H1 (cell line): ENCODE data around the gene TXLNB. TPM values are rescaled to one million over a fixed set of nuclear protein-coding genes. Genes with fewer than 3 reads are reported as not detected.

ENCODE experiments used
- CTCF ChIA-PET: fragments of 300-600 bp; sonication (Branson Sonifier 250); formaldehyde crosslinking; loops from one replicate; lab custom pipeline; 2021; ENCODE audit not compliant: partially characterized antibody; lab: Charles Lee
- POLR2A ChIA-PET: fragments of 300-600 bp; sonication (Branson Sonifier 250); formaldehyde crosslinking; loops from one replicate; lab custom pipeline; 2021; ENCODE audit warnings: inconsistent platforms; ENCODE audit not compliant: partially characterized antibody; lab: Charles Lee
- DNase-seq, 2 experiments: peaks; one replicate each; pipeline versions ENCODE4 v3.0.0 to v3.0.0-alpha.2; 2010 to 2022; ENCODE audit warnings: low spot score in 2 of 2, low read depth in 1 of 2, mixed read lengths in 1 of 2
- FAIRE-seq: peaks from 2 replicates; lab custom pipeline; 2011; peaks lifted over from hg19 to GRCh38; lab: Jason Lieb, UNC
- H2AFZ ChIP-seq: 2 replicates; pipeline ENCODE4 v1.8.1; 2012; ENCODE audit warnings: low read length, inconsistent platforms
- H2AK5ac ChIP-seq: 2 replicates; pipeline ENCODE4 v1.6.1; 2013; ENCODE audit warnings: low read depth, low read length
- H2BK120ac ChIP-seq: replicated peaks from 2 replicates; pipeline ENCODE3; 2013; ENCODE audit warnings: low read depth, low read length, inconsistent platforms
- H2BK12ac ChIP-seq: 2 replicates; pipeline ENCODE4 v1.6.1; 2013; ENCODE audit warnings: low read depth, low read length
- H2BK15ac ChIP-seq: 2 replicates; pipeline ENCODE4 v1.6.1; 2013; ENCODE audit warnings: low read length
- H2BK20ac ChIP-seq: 2 replicates; pipeline ENCODE4 v1.6.1; 2013; ENCODE audit warnings: low read length
- H2BK5ac ChIP-seq: 2 replicates; pipeline ENCODE4 v1.6.1; 2013; ENCODE audit warnings: low read depth, low read length
- H3K14ac ChIP-seq: 2 replicates; pipeline ENCODE4 v1.6.1; 2013; ENCODE audit warnings: inconsistent platforms; ENCODE audit not compliant: insufficient read length
- H3K18ac ChIP-seq: 2 replicates; pipeline ENCODE4 v1.6.1; 2013; ENCODE audit warnings: low read length; ENCODE audit errors: extremely low read depth
- H3K23ac ChIP-seq: 2 replicates; pipeline ENCODE4 v1.6.1; 2013; ENCODE audit warnings: inconsistent platforms; ENCODE audit not compliant: insufficient read length
- H3K23me2 ChIP-seq: 2 replicates; pipeline ENCODE4 v1.6.1; 2013; ENCODE audit warnings: low read depth, low read length
- H3K27ac ChIP-seq: 2 replicates; pipeline ENCODE4 v1.6.1; 2011; ENCODE audit warnings: low read depth, low read length, inconsistent platforms
- H3K27me3 ChIP-seq, 4 experiments: replicated peaks in 1 of 4; 1 replicate in 1 of 4; 2 replicates in 3 of 4; pipeline versions ENCODE4 v1.6.1 to v1.8.1; 2011 to 2013; ENCODE audit warnings: low read length in 3 of 4, mild to moderate bottlenecking in 3 of 4, inconsistent platforms in 2 of 4, mixed read lengths in 2 of 4, moderate library complexity in 1 of 4; ENCODE audit not compliant: control insufficient read depth in 3 of 4, insufficient read depth in 3 of 4; ENCODE audit errors: extremely low read depth in 1 of 4
- H3K36me3 ChIP-seq, 4 experiments: 2 replicates each; pipeline versions ENCODE4 v1.6.1 to v1.8.1; 2011 to 2013; ENCODE audit warnings: mild to moderate bottlenecking in 4 of 4, low read length in 3 of 4, moderate library complexity in 2 of 4, control low read depth in 1 of 4, inconsistent platforms in 1 of 4; ENCODE audit not compliant: insufficient read depth in 4 of 4, control insufficient read depth in 2 of 4
- H3K4ac ChIP-seq: replicated peaks from 2 replicates; pipeline ENCODE3; 2013; ENCODE audit warnings: low read length, low read depth, mixed read lengths, inconsistent platforms; ENCODE audit not compliant: insufficient read length
- H3K4me1 ChIP-seq, 4 experiments: replicated peaks in 1 of 4; 1 replicate in 1 of 4; 2 replicates in 3 of 4; pipeline versions ENCODE4 v1.6.1 to v1.8.1; 2011 to 2013; ENCODE audit warnings: low read length in 3 of 4, inconsistent platforms in 2 of 4, mixed read lengths in 1 of 4; ENCODE audit not compliant: insufficient read depth in 4 of 4, control insufficient read depth in 3 of 4
- H3K4me2 ChIP-seq, 2 experiments: 2 replicates each; pipeline versions ENCODE4 v1.6.1 to v1.8.1; 2011 to 2013; ENCODE audit warnings: low read depth in 2 of 2, low read length in 2 of 2, control low read depth in 1 of 2, inconsistent platforms in 1 of 2, mild to moderate bottlenecking in 1 of 2; ENCODE audit not compliant: insufficient read depth in 1 of 2
- H3K4me3 ChIP-seq, 4 experiments: fragments of 200-600, 300-600 bp in 1 of 4; sonication (generic), shearing (Covaris generic), sonication (Bioruptor Twin) in 1 of 4; 2 replicates each; pipeline versions ENCODE4 v1.5.1 to v1.8.1; 2011 to 2016; ENCODE audit warnings: low read length in 4 of 4, low read depth in 3 of 4, control low read depth in 2 of 4, inconsistent platforms in 2 of 4, mild to moderate bottlenecking in 2 of 4, mixed read lengths in 1 of 4, moderate library complexity in 1 of 4; ENCODE audit not compliant: insufficient read depth in 2 of 4; ENCODE audit errors: extremely low read depth in 1 of 4
- H3K56ac ChIP-seq: replicated peaks from 2 replicates; pipeline ENCODE3; 2013; ENCODE audit warnings: low read depth, mild to moderate bottlenecking, mixed read lengths, low read length, inconsistent platforms; ENCODE audit not compliant: insufficient read length
- H3K79me1 ChIP-seq: 2 replicates; pipeline ENCODE4 v1.6.1; 2013; ENCODE audit warnings: low read depth, low read length, control low read depth
- H3K79me2 ChIP-seq, 2 experiments: 2 replicates each; pipeline versions ENCODE4 v1.6.1 to v1.8.1; 2012 to 2013; ENCODE audit warnings: low read length in 2 of 2, mild to moderate bottlenecking in 2 of 2, inconsistent platforms in 1 of 2; ENCODE audit not compliant: insufficient read depth in 2 of 2, control insufficient read depth in 1 of 2
- H3K9ac ChIP-seq, 4 experiments: replicated peaks in 1 of 4; 1 replicate in 1 of 4; 2 replicates in 3 of 4; pipeline versions ENCODE4 v1.6.1 to v1.8.1; 2011 to 2013; ENCODE audit warnings: low read depth in 3 of 4, low read length in 3 of 4, control low read depth in 2 of 4, mild to moderate bottlenecking in 2 of 4, moderate library complexity in 2 of 4, inconsistent platforms in 1 of 4; ENCODE audit errors: extremely low read depth in 1 of 4
- H3K9me3 ChIP-seq, 2 experiments: 2 replicates each; pipeline versions ENCODE4 v1.6.1 to v1.8.1; 2012 to 2013; ENCODE audit warnings: mild to moderate bottlenecking in 2 of 2, moderate library complexity in 2 of 2, control low read depth in 1 of 2, inconsistent platforms in 1 of 2, low read depth in 1 of 2, low read length in 1 of 2, mixed read lengths in 1 of 2; ENCODE audit not compliant: insufficient read depth in 2 of 2
- H4K20me1 ChIP-seq, 2 experiments: replicated peaks in 1 of 2; 2 replicates each; pipeline versions ENCODE3 to v1.8.1; 2011 to 2013; ENCODE audit warnings: inconsistent platforms in 2 of 2, low read length in 2 of 2, mild to moderate bottlenecking in 1 of 2; ENCODE audit not compliant: insufficient read depth in 2 of 2, control insufficient read depth in 1 of 2
- H4K5ac ChIP-seq: 2 replicates; pipeline ENCODE4 v1.6.1; 2013; ENCODE audit warnings: low read length, low read depth, mixed read lengths, inconsistent platforms; ENCODE audit not compliant: insufficient read length
- H4K8ac ChIP-seq: 2 replicates; pipeline ENCODE4 v1.8.0; 2013; ENCODE audit warnings: mild to moderate bottlenecking, moderate library complexity, low read length, inconsistent platforms; ENCODE audit not compliant: insufficient read depth; ENCODE audit errors: extremely low read depth
- H4K91ac ChIP-seq: replicated peaks from 2 replicates; pipeline ENCODE3; 2013; ENCODE audit warnings: low read length, mixed read lengths, inconsistent platforms; ENCODE audit not compliant: insufficient read length
- BCL11A ChIP-seq, 2 experiments: IDR thresholded peaks; one replicate each; pipeline ENCODE4 v1.6.1; 2011; ENCODE audit warnings: low read depth in 2 of 2, low read length in 2 of 2, mild to moderate bottlenecking in 2 of 2
- CBX5 ChIP-seq: fragments of 300-800, 300-1000 bp; sonication (generic); IDR thresholded peaks from 2 replicates; pipeline ENCODE4 v1.7.1; 2016; ENCODE audit warnings: antibody characterized with exemption, low read length, low read depth
- CREB1 ChIP-seq: IDR thresholded peaks from 2 replicates; pipeline ENCODE4 v1.6.1; 2012; ENCODE audit warnings: inconsistent platforms
- CTBP2 ChIP-seq: IDR thresholded peaks from 2 replicates; pipeline ENCODE4 v1.7.0; 2011; ENCODE audit warnings: borderline replicate concordance, mild to moderate bottlenecking, moderate library complexity, mixed read lengths, low read length; ENCODE audit not compliant: insufficient read depth, insufficient read length
- FOSL1 ChIP-seq: IDR thresholded peaks from 2 replicates; pipeline ENCODE4 v1.6.1; 2011; ENCODE audit warnings: mild to moderate bottlenecking, low read depth, low read length, moderate library complexity; ENCODE audit not compliant: insufficient read depth
- JUN ChIP-seq: IDR thresholded peaks from 2 replicates; pipeline ENCODE4 v1.6.1; 2011; ENCODE audit warnings: low read depth, mild to moderate bottlenecking, improper control_type of control experiment, low read length
- JUND ChIP-seq: IDR thresholded peaks from 2 replicates; pipeline ENCODE4 v1.6.1; 2011; ENCODE audit warnings: mild to moderate bottlenecking, improper control_type of control experiment, low read length
- KDM4A ChIP-seq: IDR thresholded peaks from one replicate; pipeline ENCODE4 v1.7.1; 2012; ENCODE audit warnings: low read depth, mild to moderate bottlenecking, moderate library complexity, low read length, inconsistent platforms; ENCODE audit not compliant: severe bottlenecking
- PHF8 ChIP-seq: fragments of 200-600 bp; sonication (generic); conservative IDR thresholded peaks from 2 replicates; pipeline ENCODE4 v1.7.1; 2012; ENCODE audit warnings: low read depth, mild to moderate bottlenecking, inconsistent platforms, low read length, moderate library complexity
- POLR2AphosphoS5 ChIP-seq: IDR thresholded peaks from 2 replicates; pipeline ENCODE4 v1.6.1; 2011; ENCODE audit warnings: low read depth, low read length
- RFX5 ChIP-seq: IDR thresholded peaks from 2 replicates; pipeline ENCODE4 v1.6.1; 2011; ENCODE audit warnings: low read depth, low read length, improper control_type of control experiment, borderline replicate concordance
- SIRT6 ChIP-seq: IDR thresholded peaks from one replicate; pipeline ENCODE4 v1.7.1; 2012; ENCODE audit warnings: low read length, inconsistent platforms
- SP1 ChIP-seq: IDR thresholded peaks from 2 replicates; pipeline ENCODE4 v1.6.1; 2011; ENCODE audit warnings: low read depth, low read length
- TAF1 ChIP-seq: IDR thresholded peaks from 2 replicates; pipeline ENCODE4 v1.6.1; 2011; ENCODE audit warnings: mild to moderate bottlenecking, low read depth, low read length
- TBP ChIP-seq: IDR thresholded peaks from 2 replicates; pipeline ENCODE4 v1.6.1; 2011; ENCODE audit warnings: low read depth, low read length, improper control_type of control experiment
- WGBS, 2 experiments: shearing (Covaris generic) in 1 of 2; methylation state at CpG; one replicate each; pipeline versions ENCODE4 v1.1.6 to v1.1.7; 2013 to 2015; ENCODE audit warnings: low lambda C conversion rate in 2 of 2, mixed read lengths in 2 of 2, inconsistent platforms in 1 of 2, low coverage in 1 of 2, missing lambda C conversion rate in 1 of 2; ENCODE audit not compliant: insufficient replicate concordance in 2 of 2, insufficient coverage in 1 of 2, insufficient read length in 1 of 2; ENCODE audit errors: extremely low coverage in 1 of 2, missing lambda C conversion rate in 1 of 2; 5-methylcytosine and 5-hydroxymethylcytosine counted together
- polyA plus RNA-seq, 7 experiments: library from polyadenylated mRNA; depleted of rRNA in 3 of 7; stranded (reverse) in 5 of 7; unstranded in 2 of 7; fragments of >200 nt in 5 of 7; fragments of 200-250 nt in 2 of 7; gene quantifications; 1 replicate in 5 of 7; 2 replicates in 1 of 7; 4 replicates in 1 of 7; pipeline versions ENCODE4 v1.2.1 to v1.2.3, GENCODE V29; 2011 to 2013; ENCODE audit warnings: missing spikeins in 2 of 7, mixed read lengths in 2 of 7
- total RNA-seq: library from RNA; stranded (reverse); fragmentation: NEBNext Ultra II Directional; extraction: Animal tissue kit (Norgen Biotek cat#: 25700); gene quantifications from 2 replicates; pipeline ENCODE4 v1.2.1, GENCODE V29; 2021
- TF ChIP-seq, protein P1 (sequence below): IDR thresholded peaks from 2 replicates; pipeline ENCODE4 v1.6.1; 2012; ENCODE audit warnings: inconsistent platforms

The TXLNB gene
- total and polyA plus RNA-seq, 2 of the 8 experiments (the other 6 are each of a cell fraction or from before 2014, with no cell fraction given), result 0.05 to 0.17 TPM

GRCh38 chr6:139320081-139320480, 28.3 kb upstream of the TXLNB start:
- H3K23me2 ChIP-seq, result 0 out of 2 replicates have a peak, but pooled peaks cover 2% of the 10 kb centered on the region
- H3K27me3 ChIP-seq, result no peaks in the 10 kb centered on the region
- CTCF ChIA-PET, result no interaction called here
- H3K36me3 ChIP-seq, result no peaks in the 10 kb centered on the region
- no peak overlapping the region for H2BK12ac ChIP-seq
- H3K4me3 ChIP-seq, result no peak overlapping the region
- H2BK20ac ChIP-seq, result no peak overlapping the region
- no peak overlapping the region for H3K23ac ChIP-seq
- no peak overlapping the region for H4K5ac ChIP-seq
- WGBS, 2 experiments, result 87% methylated on average over 2 of the region's 2 CpGs; no CpG with 5 or more reads in 1 of the 2 experiments
- no peak for DNase-seq
- no peaks in the 10 kb centered on the region for H3K79me2 ChIP-seq
- POLR2A ChIA-PET, result no interaction called here
- no peak overlapping the region for H3K18ac ChIP-seq
- H3K56ac ChIP-seq, result no peak overlapping the region
- no peak overlapping the region for H2BK120ac ChIP-seq
- H2AFZ ChIP-seq, result no peak overlapping the region
- H4K8ac ChIP-seq, result no peak overlapping the region
- no peak overlapping the region for H4K91ac ChIP-seq
- no peak overlapping the region for H3K4me2 ChIP-seq
- H2AK5ac ChIP-seq, result no peak overlapping the region
- H3K9me3 ChIP-seq, result no peaks in the 10 kb centered on the region
- H3K9ac ChIP-seq, result no peak overlapping the region
- peaks cover 1 to 8% (median 6%) of the 10 kb centered on the region in 4 experiments; a peak in 5 of 7 replicates for H3K4me1 ChIP-seq
- H2BK5ac ChIP-seq, result no peak overlapping the region
- FAIRE-seq, result no peak
- H3K4ac ChIP-seq, result no peak overlapping the region
- no peak overlapping the region for H3K27ac ChIP-seq
- H3K79me1 ChIP-seq, result no peaks in the 10 kb centered on the region
- H2BK15ac ChIP-seq, result no peak overlapping the region
- H3K14ac ChIP-seq, result no peak overlapping the region
- H4K20me1 ChIP-seq, result no peaks in the 10 kb centered on the region
- TF ChIP-seq SIRT6, result no peak
- TF ChIP-seq, protein P1, sequence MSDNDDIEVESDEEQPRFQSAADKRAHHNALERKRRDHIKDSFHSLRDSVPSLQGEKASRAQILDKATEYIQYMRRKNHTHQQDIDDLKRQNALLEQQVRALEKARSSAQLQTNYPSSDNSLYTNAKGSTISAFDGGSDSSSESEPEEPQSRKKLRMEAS, result no peak
- TF ChIP-seq PHF8, result no peak
- TF ChIP-seq CTBP2, result no peak
- TF ChIP-seq FOSL1, result no peak
- no peak for TF ChIP-seq JUND
- no peak for TF ChIP-seq JUN
- TF ChIP-seq SP1, result no peak
- TF ChIP-seq KDM4A, result no peak
- TF ChIP-seq RFX5, result no peak
- no peak for TF ChIP-seq POLR2AphosphoS5
- TF ChIP-seq TBP, result no peak
- TF ChIP-seq CREB1, result no peak
- TF ChIP-seq BCL11A (IDR thresholded peaks at IDR 0.05; ENCODE audit: low read depth in 2 of 2, low read length in 2 of 2), result no peak
- TF ChIP-seq CBX5, result no peak
- no peak for TF ChIP-seq TAF1
